ENCODE results near the gene ANP32B. TPM values are rescaled to one million over a fixed set of nuclear protein-coding genes. Genes with fewer than 3 reads are reported as not detected.
"Not testable (repeated sequence)": the region's sequence is repeated elsewhere in the genome, so short reads cannot be mapped to it uniquely, and the experiment has no call there.

ANP32B gene
- 100 to 1,000 TPM; 352 to 358 TPM for total RNA-seq

- POLR2A ChIA-PET = interaction anchor here (0.7 to 5.0 kb wide), 17 partner anchors 9 to 350 kb away, joined by 3 to 77 read pairs (median 4); partner anchors contain the start of genes NANS, NCBP1, TBC1D2 and TRMO
- H3K27me3 Mint-ChIP-seq = no peaks in the 10 kb centered on the region
- peaks cover 37% of the 10 kb centered on the region for H3K4me1 Mint-ChIP-seq (ENCODE audit: low read depth)
- intact Hi-C loops (cut with micrococcal nuclease) = loop anchor here (1.0 to 5.0 kb wide), 5 partner anchors 61 to 350 kb away; partner anchors contain the start of genes NANS, NCBP1, TRMO and TSTD2
- DNase-seq = peak; percentile 96
- CTCF ChIA-PET = interaction anchor here (0.8 to 5.0 kb wide), 11 partner anchors 20 to 349 kb away, joined by 3 to 36 read pairs (median 4); partner anchors contain the start of genes NCBP1, TRMO and TSTD2
- H3K27ac Mint-ChIP-seq = peak within 1 kb of the TSS; percentile 93
- no peaks in the 10 kb centered on the region for H3K36me3 Mint-ChIP-seq
- H3K4me3 Mint-ChIP-seq = peak within 1 kb of the TSS; percentile 83
- H3K9me3 Mint-ChIP-seq = no peaks in the 10 kb centered on the region
Observed at GRCh38 chr9:97982683-97983588, at the start of gene ANP32B. TSS of gene ANP32B (plus strand) at chr9:97983341. CDS start at chr9:97983556, 215 bp downstream.

GRCh38 chr9:97934321-97935115 is 48.6 kb upstream of the ANP32B start:
- H3K36me3 Mint-ChIP-seq = no peaks in the 10 kb centered on the region
- intact Hi-C loops (cut with micrococcal nuclease) = no loop called here
- no peak overlapping the region for H3K4me3 Mint-ChIP-seq
- ChIA-PET CTCF (interaction anchor here (3.2 kb wide), 1 partner anchor 11 kb away, joined by 15 read pairs; no protein-coding TSS in a partner anchor), POLR2A (no interaction called here)
- peaks cover 48% of the 10 kb centered on the region for H3K4me1 Mint-ChIP-seq (ENCODE audit: low read depth)
- DNase-seq = no peak
- no peak overlapping the region for H3K27ac Mint-ChIP-seq
- H3K27me3 Mint-ChIP-seq = no peaks in the 10 kb centered on the region
- H3K9me3 Mint-ChIP-seq = no peaks in the 10 kb centered on the region

- no peaks in the 10 kb centered on the region for H3K9me3 Mint-ChIP-seq
- peaks cover 44% of the 10 kb centered on the region for H3K4me1 Mint-ChIP-seq (ENCODE audit: low read depth)
- H3K27me3 Mint-ChIP-seq = no peaks in the 10 kb centered on the region
- ChIA-PET POLR2A (no interaction called here), CTCF (interaction anchor here (1.6 to 3.2 kb wide), 2 partner anchors 11 to 45 kb away, joined by 4 to 15 read pairs; no protein-coding TSS in a partner anchor)
- intact Hi-C loops (cut with micrococcal nuclease) = no loop called here
- no peak overlapping the region for H3K4me3 Mint-ChIP-seq
- no peak for DNase-seq
- H3K36me3 Mint-ChIP-seq = no peaks in the 10 kb centered on the region
- H3K27ac Mint-ChIP-seq = no peak overlapping the region
Observed at GRCh38 chr9:97935276-97935675, 47.9 kb upstream of the ANP32B start.

GRCh38 chr9:97936998-97937397 is 46.1 kb upstream of the ANP32B start:
- Mint-ChIP-seq H3K9me3 (no peaks in the 10 kb centered on the region), H3K27ac (no peak overlapping the region), H3K27me3 (no peaks in the 10 kb centered on the region), H3K36me3 (no peaks in the 10 kb centered on the region), H3K4me3 (no peak overlapping the region), H3K4me1 (ENCODE audit: low read depth) (peaks cover 26% of the 10 kb centered on the region)
- ChIA-PET POLR2A (no interaction called here), CTCF (interaction anchor here (0.8 to 3.2 kb wide), 2 partner anchors 13 to 17 kb away, joined by 3 to 15 read pairs; no protein-coding TSS in a partner anchor)
- intact Hi-C loops (cut with micrococcal nuclease) = no loop called here
- DNase-seq = no peak

GRCh38 chr9:97938081-97938644 is 45.0 kb upstream of the ANP32B start, which contains the start of gene HEMGN:
TSS of gene HEMGN (minus strand) at chr9:97938172. CDS start at chr9:97938136, 36 bp downstream.
- H3K9me3 Mint-ChIP-seq = no peaks in the 10 kb centered on the region
- H3K27ac Mint-ChIP-seq = peak within 1 kb of the TSS; percentile 77
- ChIA-PET POLR2A (interaction anchor here (1.0 kb wide), 1 partner anchor 16 kb away, joined by 3 read pairs; the partner anchor contains the start of gene TRMO), CTCF (interaction anchor here (0.8 to 1.4 kb wide), 5 partner anchors 14 to 48 kb away, joined by 3 to 5 read pairs (median 4); partner anchors contain the start of gene TRMO)
- intact Hi-C loops (cut with micrococcal nuclease) = loop anchor here (1.0 kb wide), 1 partner anchor 8 kb away; no protein-coding TSS in a partner anchor
- peak within 1 kb of the TSS; percentile 6 for H3K4me3 Mint-ChIP-seq
- DNase-seq = peak; percentile 58
- H3K36me3 Mint-ChIP-seq = no peaks in the 10 kb centered on the region
- no peaks in the 10 kb centered on the region for H3K27me3 Mint-ChIP-seq
- H3K4me1 Mint-ChIP-seq (ENCODE audit: low read depth) = peaks cover 20% of the 10 kb centered on the region

- intact Hi-C loops (cut with micrococcal nuclease) = no loop called here
- ChIA-PET POLR2A (interaction anchor here (0.6 kb wide), 1 partner anchor 315 kb away, joined by 3 read pairs; the partner anchor contains the start of gene TBC1D2), CTCF (interaction anchor here (1.3 kb wide), 1 partner anchor 16 kb away, joined by 4 read pairs; no protein-coding TSS in a partner anchor)
- Mint-ChIP-seq H3K4me3 (no peak overlapping the region), H3K36me3 (no peaks in the 10 kb centered on the region), H3K27me3 (no peaks in the 10 kb centered on the region), H3K27ac (no peak overlapping the region), H3K9me3 (no peaks in the 10 kb centered on the region), H3K4me1 (ENCODE audit: low read depth) (peaks cover 20% of the 10 kb centered on the region)
- DNase-seq = no peak
Observed at GRCh38 chr9:97940233-97940632, 42.9 kb upstream of the ANP32B start.

- no peak for DNase-seq
- Mint-ChIP-seq H3K27me3 (no peaks in the 10 kb centered on the region), H3K36me3 (no peaks in the 10 kb centered on the region), H3K9me3 (no peaks in the 10 kb centered on the region), H3K4me3 (no peak overlapping the region), H3K4me1 (ENCODE audit: low read depth) (peaks cover 16% of the 10 kb centered on the region), H3K27ac (no peak overlapping the region)
- CTCF ChIA-PET = interaction anchor here (1.3 kb wide), 1 partner anchor 16 kb away, joined by 4 read pairs; no protein-coding TSS in a partner anchor
- intact Hi-C loops (cut with micrococcal nuclease) = no loop called here
- POLR2A ChIA-PET = interaction anchor here (0.6 kb wide), 1 partner anchor 314 kb away, joined by 3 read pairs; the partner anchor contains the start of gene TBC1D2
Observed at GRCh38 chr9:97940741-97941140, 42.4 kb upstream of the ANP32B start.

- H3K4me1 Mint-ChIP-seq (ENCODE audit: low read depth) = peaks cover 15% of the 10 kb centered on the region
- H3K27me3 Mint-ChIP-seq = no peaks in the 10 kb centered on the region
- H3K4me3 Mint-ChIP-seq = no peak overlapping the region
- no peaks in the 10 kb centered on the region for H3K36me3 Mint-ChIP-seq
- CTCF ChIA-PET = interaction anchor here (1.3 kb wide), 1 partner anchor 17 kb away, joined by 4 read pairs; no protein-coding TSS in a partner anchor
- no peak overlapping the region for H3K27ac Mint-ChIP-seq
- POLR2A ChIA-PET = no interaction called here
- no peaks in the 10 kb centered on the region for H3K9me3 Mint-ChIP-seq
- DNase-seq = no peak
- intact Hi-C loops (cut with micrococcal nuclease) = no loop called here
Observed at GRCh38 chr9:97941323-97941722, 41.8 kb upstream of the ANP32B start.

- POLR2A ChIA-PET = no interaction called here
- Mint-ChIP-seq H3K4me3 (no peak overlapping the region), H3K36me3 (no peaks in the 10 kb centered on the region), H3K4me1 (ENCODE audit: low read depth) (peaks cover 6% of the 10 kb centered on the region), H3K27ac (no peak overlapping the region), H3K9me3 (no peaks in the 10 kb centered on the region), H3K27me3 (no peaks in the 10 kb centered on the region)
- CTCF ChIA-PET = interaction anchor here (0.8 to 2.5 kb wide), 2 partner anchors 11 to 53 kb away, joined by 3 to 10 read pairs; no protein-coding TSS in a partner anchor
- DNase-seq = no peak
- intact Hi-C loops (cut with micrococcal nuclease) = no loop called here
Observed at GRCh38 chr9:97943308-97943855, 39.8 kb upstream of the ANP32B start.

GRCh38 chr9:97944612-97945011 is 38.5 kb upstream of the ANP32B start:
- H3K4me3 Mint-ChIP-seq = no peak overlapping the region
- POLR2A ChIA-PET = interaction anchor here (0.5 kb wide), 1 partner anchor 1731 kb away, joined by 3 read pairs; no protein-coding TSS in a partner anchor
- H3K4me1 Mint-ChIP-seq (ENCODE audit: low read depth) = no peaks in the 10 kb centered on the region
- DNase-seq = no peak
- no peak overlapping the region for H3K27ac Mint-ChIP-seq
- intact Hi-C loops (cut with micrococcal nuclease) = no loop called here
- no peaks in the 10 kb centered on the region for H3K9me3 Mint-ChIP-seq
- H3K27me3 Mint-ChIP-seq = no peaks in the 10 kb centered on the region
- CTCF ChIA-PET = interaction anchor here (1.6 to 2.5 kb wide), 2 partner anchors 10 to 21 kb away, joined by 5 to 10 read pairs; no protein-coding TSS in a partner anchor
- no peaks in the 10 kb centered on the region for H3K36me3 Mint-ChIP-seq

- H3K27ac Mint-ChIP-seq; H3K27me3 Mint-ChIP-seq; POLR2A ChIA-PET; intact Hi-C loops (cut with micrococcal nuclease); DNase-seq; H3K4me1 Mint-ChIP-seq (ENCODE audit: low read depth); H3K9me3 Mint-ChIP-seq; H3K4me3 Mint-ChIP-seq; H3K36me3 Mint-ChIP-seq: not testable (repeated sequence)
- CTCF ChIA-PET = interaction anchor here (1.6 kb wide), 1 partner anchor 22 kb away, joined by 5 read pairs; no protein-coding TSS in a partner anchor
Observed at GRCh38 chr9:97945470-97945869, 37.7 kb upstream of the ANP32B start.
